Measurements from ENCODE around the gene TFDP2.

DNA sequence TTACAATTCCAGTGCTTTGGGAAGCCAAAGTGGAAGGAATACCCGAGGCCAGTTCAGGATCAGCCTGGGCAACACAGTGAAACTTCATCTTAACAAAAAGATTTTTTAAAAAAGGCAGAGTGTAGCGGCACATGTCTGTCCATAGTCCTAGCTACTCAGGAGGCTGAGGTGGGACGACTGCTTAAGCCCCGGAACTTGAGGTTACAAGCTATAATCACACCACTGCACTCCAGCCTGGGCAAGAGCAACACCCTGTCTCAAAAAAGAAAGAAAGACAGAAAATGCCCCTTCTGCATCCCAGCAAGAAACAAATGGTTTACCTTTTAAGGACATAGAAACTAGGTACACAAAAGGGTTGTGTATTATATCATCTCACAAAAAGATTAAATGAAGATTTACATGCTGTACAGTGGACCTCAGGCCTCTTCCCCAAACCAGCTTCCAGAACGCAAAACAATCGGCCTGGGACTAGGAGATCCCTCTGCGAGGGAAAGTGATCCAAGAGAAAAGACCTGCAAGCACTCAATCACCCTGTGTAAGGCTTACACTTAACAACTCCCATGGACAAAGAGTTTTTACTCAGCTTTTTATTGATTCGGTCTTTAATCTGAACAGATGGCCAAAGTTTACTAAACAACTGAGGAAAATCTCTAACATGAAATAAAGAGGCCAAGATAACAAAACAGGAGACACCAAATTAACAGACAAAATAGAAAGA lies 21.2 kb downstream of the TFDP2 start:
- TF ChIP-seq EZH2 (IDR thresholded peaks at IDR 0.05) = no peak
- TF ChIP-seq, protein P1, sequence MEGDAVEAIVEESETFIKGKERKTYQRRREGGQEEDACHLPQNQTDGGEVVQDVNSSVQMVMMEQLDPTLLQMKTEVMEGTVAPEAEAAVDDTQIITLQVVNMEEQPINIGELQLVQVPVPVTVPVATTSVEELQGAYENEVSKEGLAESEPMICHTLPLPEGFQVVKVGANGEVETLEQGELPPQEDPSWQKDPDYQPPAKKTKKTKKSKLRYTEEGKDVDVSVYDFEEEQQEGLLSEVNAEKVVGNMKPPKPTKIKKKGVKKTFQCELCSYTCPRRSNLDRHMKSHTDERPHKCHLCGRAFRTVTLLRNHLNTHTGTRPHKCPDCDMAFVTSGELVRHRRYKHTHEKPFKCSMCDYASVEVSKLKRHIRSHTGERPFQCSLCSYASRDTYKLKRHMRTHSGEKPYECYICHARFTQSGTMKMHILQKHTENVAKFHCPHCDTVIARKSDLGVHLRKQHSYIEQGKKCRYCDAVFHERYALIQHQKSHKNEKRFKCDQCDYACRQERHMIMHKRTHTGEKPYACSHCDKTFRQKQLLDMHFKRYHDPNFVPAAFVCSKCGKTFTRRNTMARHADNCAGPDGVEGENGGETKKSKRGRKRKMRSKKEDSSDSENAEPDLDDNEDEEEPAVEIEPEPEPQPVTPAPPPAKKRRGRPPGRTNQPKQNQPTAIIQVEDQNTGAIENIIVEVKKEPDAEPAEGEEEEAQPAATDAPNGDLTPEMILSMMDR (IDR thresholded peaks at IDR 0.05) = no peak
